IMR-90 (cell line): ENCODE measurements around the gene C1orf105.

Experiments
- BHLHE40 ChIP-seq: fragments of 150-350 bp; IDR thresholded peaks from 2 replicates; pipeline ENCODE4 v1.6.1; 2016; ENCODE audit warnings: mild to moderate bottlenecking, low read depth, low read length
- CEBPB ChIP-seq: IDR thresholded peaks from 2 replicates; pipeline ENCODE4 v1.6.1; 2012; ENCODE audit warnings: low read depth, low read length, improper control_type of control experiment
- CHD1 ChIP-seq: IDR thresholded peaks from 2 replicates; pipeline ENCODE4 v1.6.1; 2012; ENCODE audit warnings: low read depth, low read length, improper control_type of control experiment
- CTCF ChIP-seq: conservative IDR thresholded peaks from 2 replicates; pipeline ENCODE4 v1.5.1; 2012; ENCODE audit warnings: mild to moderate bottlenecking, low read depth, low read length, improper control_type of control experiment
- ELK1 ChIP-seq: fragments of 150-350 bp; IDR thresholded peaks from 2 replicates; pipeline ENCODE4 v1.6.1; 2016; ENCODE audit warnings: low read depth, mild to moderate bottlenecking, low read length, moderate library complexity, borderline replicate concordance
- MAFK ChIP-seq: IDR thresholded peaks from 2 replicates; pipeline ENCODE4 v1.6.1; 2012; ENCODE audit warnings: low read depth, low read length, improper control_type of control experiment
- NFE2L2 ChIP-seq: fragments of 150-350 bp; IDR thresholded peaks from 2 replicates; pipeline ENCODE4 v1.6.1; 2016; ENCODE audit warnings: low read depth, mild to moderate bottlenecking, low read length
- POLR2A ChIP-seq: IDR thresholded peaks from 2 replicates; pipeline ENCODE4 v1.6.1; 2012; ENCODE audit warnings: mild to moderate bottlenecking, low read depth, low read length

- TF ChIP-seq CTCF (no peak), BHLHE40 (no peak), CHD1 (no peak), MAFK (no peak), CEBPB (no peak), ELK1 (no peak), NFE2L2 (no peak), POLR2A (no peak)
These were observed 37.1 kb downstream of the C1orf105 start for GRCh38 chr1:172457479-172458130.
